Smooth muscle cell of the brain vasculature (primary cell): Measurements from ENCODE around the gene FAM20B.

Experiments
- DNase-seq: peaks from one replicate; pipeline ENCODE4 v3.0.0-alpha.2; 2012; ENCODE audit warnings: low read depth, low spot score

The FAM20B gene

GRCh38 chr1:179092896-179093461 lies 67.3 kb downstream of the FAM20B start:
- DNase-seq, result no peak

- DNase-seq, result no peak
Observed at GRCh38 chr1:179094818-179095217, 69.1 kb downstream of the FAM20B start.

GRCh38 chr1:179095377-179095776 lies 69.7 kb downstream of the FAM20B start:
- no peak for DNase-seq

- no peak for DNase-seq
Observed at GRCh38 chr1:179095924-179096323, 70.2 kb downstream of the FAM20B start.

- DNase-seq, result no peak
Observed at GRCh38 chr1:179099891-179100290, 74.2 kb downstream of the FAM20B start.

GRCh38 chr1:179101566-179101965 lies 75.9 kb downstream of the FAM20B start:
- no peak for DNase-seq

- no peak for DNase-seq
Observed at GRCh38 chr1:179103999-179104398, 78.3 kb downstream of the FAM20B start.

- DNase-seq, result no peak
Observed at GRCh38 chr1:179104611-179105250, 79.0 kb downstream of the FAM20B start.

GRCh38 chr1:179105393-179105792 lies 79.7 kb downstream of the FAM20B start:
- no peak for DNase-seq

GRCh38 chr1:179107706-179108629 lies 82.3 kb downstream of the FAM20B start:
- DNase-seq, result no peak

GRCh38 chr1:179108644-179109043 lies 83.0 kb downstream of the FAM20B start:
- DNase-seq, result no peak

- DNase-seq, result no peak
Observed at GRCh38 chr1:179115181-179115580, 89.5 kb downstream of the FAM20B start.

GRCh38 chr1:179119513-179119912 lies 93.8 kb downstream of the FAM20B start:
- no peak for DNase-seq

- no peak for DNase-seq
Observed at GRCh38 chr1:179120736-179121135, 95.0 kb downstream of the FAM20B start.

GRCh38 chr1:179121159-179121938 lies 95.7 kb downstream of the FAM20B start:
- peak; percentile 46 for DNase-seq

- DNase-seq, result no peak
Observed at GRCh38 chr1:179124873-179125272, 99.2 kb downstream of the FAM20B start.
